CD4-positive, CD25-positive, alpha-beta regulatory T cell (primary cell): Measurements from ENCODE around the gene GLRX5. TPM values are rescaled to one million over a fixed set of nuclear protein-coding genes. Genes with fewer than 3 reads are reported as not detected.

Experiments used
- ATAC-seq, 2 donors: fragments of 150-1000 bp; cut with Tn5 transposase; one replicate each; pipeline ENCODE4 v1.10.0; 2021; ENCODE audit warnings: low read depth in 2 of 2, moderate number of reproducible peaks in 2 of 2, moderate library complexity in 1 of 2
- DNase-seq, 3 donors: peaks; one replicate each; pipeline versions ENCODE4 v3.0.0 to v3.0.0-alpha.2; 2012 to 2022; ENCODE audit warnings: mixed read lengths in 1 of 3
- H3K27ac ChIP-seq: one replicate; pipeline ENCODE4 v1.7.0; 2013; ENCODE audit warnings: mild to moderate bottlenecking, low read length; ENCODE audit not compliant: insufficient read depth, poor library complexity, severe bottlenecking
- H3K27me3 ChIP-seq: one replicate; pipeline ENCODE4 v1.7.0; 2013; ENCODE audit warnings: low read length; ENCODE audit not compliant: control insufficient read depth, insufficient read depth
- H3K36me3 ChIP-seq: one replicate; pipeline ENCODE4 v1.7.0; 2013; ENCODE audit warnings: mild to moderate bottlenecking, low read length, moderate library complexity; ENCODE audit not compliant: control insufficient read depth, insufficient read depth
- H3K4me1 ChIP-seq: 2 replicates; pipeline ENCODE4 v1.7.0; 2013; ENCODE audit warnings: mild to moderate bottlenecking, low read length; ENCODE audit not compliant: insufficient read depth, control insufficient read depth, poor library complexity, severe bottlenecking
- H3K4me3 ChIP-seq: one replicate; pipeline ENCODE4 v1.7.0; 2013; ENCODE audit warnings: low read depth, mild to moderate bottlenecking, low read length, moderate library complexity
- H3K9me3 ChIP-seq, 2 experiments: 1 replicate in 1 of 2; 2 replicates in 1 of 2; pipeline ENCODE4 v1.7.0; 2013; ENCODE audit warnings: low read length in 2 of 2, mild to moderate bottlenecking in 1 of 2, moderate library complexity in 1 of 2; ENCODE audit not compliant: control insufficient read depth in 2 of 2
- H3K27ac Mint-ChIP-seq, 3 donors: one replicate each; pipeline ENCODE4 v1.8.0; 2020 to 2022; ENCODE audit warnings: mild to moderate bottlenecking in 3 of 3, mixed read lengths in 3 of 3, moderate library complexity in 2 of 3
- H3K27me3 Mint-ChIP-seq: one replicate; pipeline ENCODE4 v1.8.0; 2022; ENCODE audit warnings: mild to moderate bottlenecking, mixed read lengths
- H3K36me3 Mint-ChIP-seq: one replicate; pipeline ENCODE4 v1.8.0; 2020; ENCODE audit warnings: mixed read lengths
- H3K4me1 Mint-ChIP-seq, 4 donors: one replicate each; pipeline ENCODE4 v1.8.0; 2020 to 2022; ENCODE audit warnings: mixed read lengths in 4 of 4, mild to moderate bottlenecking in 1 of 4
- H3K4me3 Mint-ChIP-seq, 4 donors: one replicate each; pipeline ENCODE4 v1.8.0; 2020 to 2022; ENCODE audit warnings: mild to moderate bottlenecking in 4 of 4, mixed read lengths in 4 of 4, moderate library complexity in 3 of 4
- H3K9me3 Mint-ChIP-seq, 7 donors: one replicate each; pipeline ENCODE4 v1.8.0; 2020 to 2022; ENCODE audit warnings: mixed read lengths in 7 of 7, mild to moderate bottlenecking in 3 of 7, moderate library complexity in 2 of 7
- polyA plus RNA-seq, 4 donors: library from polyadenylated mRNA; unstranded; fragments of 300-500 nt; fragmentation: Illumina TruSeq; gene quantifications; one replicate each; pipeline ENCODE4 v1.2.3, GENCODE V29; 2021
- total RNA-seq: library from RNA; stranded (reverse); gene quantifications from one replicate; pipeline ENCODE4 v1.2.3, GENCODE V29; 2022

GLRX5 gene
- total and polyA plus RNA-seq, 5 donors from 2014 or later: 18.1 to 71.9 (median 55.7) TPM

GRCh38 chr14:95522116-95522515 lies 12.7 kb upstream of the GLRX5 start:
- no peaks in the 10 kb centered on the region for H3K36me3 ChIP-seq
- H3K9me3 ChIP-seq: no peaks in the 10 kb centered on the region
- H3K27me3 Mint-ChIP-seq: no peaks in the 10 kb centered on the region
- no peaks in the 10 kb centered on the region for H3K9me3 Mint-ChIP-seq
- peaks cover 34 to 94% (median 81%) of the 10 kb centered on the region in 4 donors for H3K4me1 Mint-ChIP-seq
- H3K27ac Mint-ChIP-seq: peak overlapping the region; percentile 87 to 98 (median 96)
- no peaks in the 10 kb centered on the region for H3K36me3 Mint-ChIP-seq
- DNase-seq: no peak
- H3K4me3 ChIP-seq: peak overlapping the region; percentile 76
- H3K27me3 ChIP-seq: no peaks in the 10 kb centered on the region
- no peak for ATAC-seq
- H3K27ac ChIP-seq: peak overlapping the region; percentile 79
- H3K4me3 Mint-ChIP-seq: peak overlapping the region; percentile 32 to 91 (median 84)
- peaks cover 93% of the 10 kb centered on the region for H3K4me1 ChIP-seq

GRCh38 chr14:95522556-95522955 lies 12.3 kb upstream of the GLRX5 start:
- Histone ChIP-seq H3K27me3 (no peaks in the 10 kb centered on the region), H3K4me1 (peaks cover 92% of the 10 kb centered on the region), H3K27ac (peak overlapping the region; percentile 79), H3K9me3 (no peaks in the 10 kb centered on the region), H3K4me3 (peak overlapping the region; percentile 76), H3K36me3 (no peaks in the 10 kb centered on the region)
- DNase-seq: peak in 1 of 3 donors; percentile 61
- Mint-ChIP-seq H3K4me1 (peaks cover 39 to 94% (median 81%) of the 10 kb centered on the region in 4 donors), H3K9me3 (no peaks in the 10 kb centered on the region), H3K27me3 (no peaks in the 10 kb centered on the region), H3K27ac (peak overlapping the region; percentile 87 to 98 (median 96)), H3K4me3 (peak overlapping the region; percentile 83 to 91 (median 86)), H3K36me3 (no peaks in the 10 kb centered on the region)
- ATAC-seq: no peak

- peak overlapping the region; percentile 87 to 98 (median 96) for H3K27ac Mint-ChIP-seq
- H3K4me1 Mint-ChIP-seq: peaks cover 37 to 89% (median 75%) of the 10 kb centered on the region in 4 donors
- ATAC-seq (peak; percentile 74 to 78), DNase-seq (peak in 1 of 3 donors; percentile 94)
- peak overlapping the region; percentile 79 for H3K27ac ChIP-seq
- H3K9me3 ChIP-seq: no peaks in the 10 kb centered on the region
- no peaks in the 10 kb centered on the region for H3K9me3 Mint-ChIP-seq
- peaks cover 85% of the 10 kb centered on the region for H3K4me1 ChIP-seq
- peak overlapping the region; percentile 83 to 91 (median 86) for H3K4me3 Mint-ChIP-seq
- no peaks in the 10 kb centered on the region for H3K27me3 Mint-ChIP-seq
- no peaks in the 10 kb centered on the region for H3K36me3 Mint-ChIP-seq
- H3K27me3 ChIP-seq: no peaks in the 10 kb centered on the region
- peak overlapping the region; percentile 76 for H3K4me3 ChIP-seq
- H3K36me3 ChIP-seq: no peaks in the 10 kb centered on the region
Measured at GRCh38 chr14:95523051-95523814, 11.6 kb upstream of the GLRX5 start.

GRCh38 chr14:95523815-95524448 lies 10.9 kb upstream of the GLRX5 start:
- H3K4me3 Mint-ChIP-seq: peak overlapping the region; percentile 83 to 91 (median 86)
- H3K36me3 Mint-ChIP-seq: no peaks in the 10 kb centered on the region
- Histone ChIP-seq H3K36me3 (no peaks in the 10 kb centered on the region), H3K27ac (peak overlapping the region; percentile 79), H3K9me3 (no peaks in the 10 kb centered on the region), H3K27me3 (no peaks in the 10 kb centered on the region), H3K4me1 (peaks cover 78% of the 10 kb centered on the region), H3K4me3 (peak overlapping the region; percentile 76)
- no peaks in the 10 kb centered on the region for H3K27me3 Mint-ChIP-seq
- H3K27ac Mint-ChIP-seq: peak overlapping the region; percentile 87 to 98 (median 96)
- no peaks in the 10 kb centered on the region for H3K9me3 Mint-ChIP-seq
- DNase-seq (peak in 1 of 3 donors; percentile 91), ATAC-seq (peak in 1 of 2 donors; percentile 48)
- H3K4me1 Mint-ChIP-seq: peaks cover 32 to 83% (median 69%) of the 10 kb centered on the region in 4 donors

GRCh38 chr14:95524706-95525512 lies 9.9 kb upstream of the GLRX5 start:
- Mint-ChIP-seq H3K9me3 (no peaks in the 10 kb centered on the region), H3K4me3 (peak overlapping the region in 1 of 4 donors; percentile 85), H3K27me3 (no peaks in the 10 kb centered on the region), H3K36me3 (no peaks in the 10 kb centered on the region), H3K27ac (peak overlapping the region; percentile 87 to 98 (median 96)), H3K4me1 (peaks cover 31 to 77% (median 60%) of the 10 kb centered on the region in 4 donors)
- H3K9me3 ChIP-seq: no peaks in the 10 kb centered on the region
- no peak for ATAC-seq
- H3K4me3 ChIP-seq: peak overlapping the region; percentile 76
- H3K27me3 ChIP-seq: no peaks in the 10 kb centered on the region
- H3K27ac ChIP-seq: peak overlapping the region; percentile 79
- no peak for DNase-seq
- H3K4me1 ChIP-seq: peaks cover 68% of the 10 kb centered on the region
- H3K36me3 ChIP-seq: no peaks in the 10 kb centered on the region

- H3K4me3 Mint-ChIP-seq: no peak overlapping the region
- peak overlapping the region; percentile 82 to 99 (median 96) for H3K27ac Mint-ChIP-seq
- H3K27ac ChIP-seq: no peak overlapping the region
- H3K36me3 ChIP-seq: peaks cover 2% of the 10 kb centered on the region
- peaks cover 59% of the 10 kb centered on the region for H3K4me1 ChIP-seq
- H3K9me3 ChIP-seq: no peaks in the 10 kb centered on the region
- DNase-seq (no peak), ATAC-seq (no peak)
- no peaks in the 10 kb centered on the region for H3K27me3 ChIP-seq
- H3K4me1 Mint-ChIP-seq: peaks cover 30 to 76% (median 64%) of the 10 kb centered on the region in 4 donors
- H3K9me3 Mint-ChIP-seq: no peaks in the 10 kb centered on the region
- H3K4me3 ChIP-seq: no peak overlapping the region
- H3K36me3 Mint-ChIP-seq: no peaks in the 10 kb centered on the region
- no peaks in the 10 kb centered on the region for H3K27me3 Mint-ChIP-seq
Measured at GRCh38 chr14:95525999-95526398, 8.9 kb upstream of the GLRX5 start.
